Fibroblast of pulmonary artery (primary cell): Measurements from ENCODE around the gene TJAP1.

ENCODE experiments used
- DNase-seq: peaks from one replicate; pipeline ENCODE4 v3.0.0-alpha.2; 2010; ENCODE audit warnings: low read depth
- H3K4me3 ChIP-seq: replicated peaks from 2 replicates; pipeline ENCODE4 v1.5.1; 2011; ENCODE audit warnings: low read depth, mild to moderate bottlenecking, control low read depth, low read length, moderate library complexity
- CTCF ChIP-seq: IDR thresholded peaks from 2 replicates; pipeline ENCODE4 v1.5.1; 2011; ENCODE audit warnings: mild to moderate bottlenecking, control low read depth, low read length, inconsistent platforms; ENCODE audit errors: missing control alignments

Gene TJAP1

GRCh38 chr6:43477235-43478007 is at the start of gene TJAP1:
Gene TJAP1, plus strand, starts transcription at chr6:43477570. Its CDS starts 21,432 bp downstream, at chr6:43499002.
- no peak for TF ChIP-seq CTCF
- peak; percentile 79 for DNase-seq
- H3K4me3 ChIP-seq: peak within 1 kb of the TSS; percentile 78

- no peak for TF ChIP-seq CTCF
- DNase-seq: no peak
- H3K4me3 ChIP-seq: peak overlapping the region; percentile 94
These were observed 49.2 kb upstream of the TJAP1 start for GRCh38 chr6:43428112-43428570.

- TF ChIP-seq CTCF: no peak
- DNase-seq: no peak
- H3K4me3 ChIP-seq: peak overlapping the region; percentile 94
These were observed 48.5 kb upstream of the TJAP1 start for GRCh38 chr6:43428874-43429273.

- H3K4me3 ChIP-seq: no peak overlapping the region
- no peak for TF ChIP-seq CTCF
- no peak for DNase-seq
These were observed 45.1 kb upstream of the TJAP1 start for GRCh38 chr6:43432009-43432945.

GRCh38 chr6:43433148-43433547 is 44.2 kb upstream of the TJAP1 start:
- no peak overlapping the region for H3K4me3 ChIP-seq
- TF ChIP-seq CTCF: no peak
- no peak for DNase-seq

GRCh38 chr6:43434001-43434840 is 43.1 kb upstream of the TJAP1 start:
- no peak overlapping the region for H3K4me3 ChIP-seq
- TF ChIP-seq CTCF: no peak
- DNase-seq: no peak
